ENCODE results near the gene UGT2B17. TPM values are rescaled to one million over a fixed set of nuclear protein-coding genes. Genes with fewer than 3 reads are reported as not detected.
"Not testable (repeated sequence)": the region's sequence is repeated elsewhere in the genome, so short reads cannot be mapped to it uniquely, and the experiment has no call there.

The UGT2B17 gene
- total RNA-seq, 1 experiment from 2014 or later, result not detected

DNA sequence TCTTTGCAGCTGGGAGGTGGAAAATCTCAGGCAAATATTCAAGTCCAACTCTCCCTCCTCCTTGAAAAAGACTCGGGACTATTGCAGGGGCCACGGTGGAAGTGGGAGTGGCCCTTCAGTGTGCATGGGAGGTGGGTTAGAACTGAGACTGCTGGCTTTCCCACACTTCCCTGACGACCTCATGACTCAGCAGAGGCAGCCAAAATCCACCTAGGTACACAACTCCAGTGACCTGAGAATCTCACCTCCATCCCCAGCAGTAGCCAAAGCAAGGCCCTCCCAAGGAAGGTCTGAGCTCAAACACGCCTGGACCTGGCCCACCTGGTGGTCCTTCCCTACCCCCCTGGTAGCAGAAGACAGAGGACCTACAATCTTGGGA is 6.2 kb upstream of the UGT2B17 start:
- H3K36me3 Mint-ChIP-seq (ENCODE audit: insufficient read depth, unreplicated experiment), result no peaks in the 10 kb centered on the region
- no TSS peak for BruUV-seq (replicated peaks)
- H3K9me3 Mint-ChIP-seq (ENCODE audit: low read depth, unreplicated experiment), result peaks cover 4% of the 10 kb centered on the region
- TF ChIP-seq, protein P1, sequence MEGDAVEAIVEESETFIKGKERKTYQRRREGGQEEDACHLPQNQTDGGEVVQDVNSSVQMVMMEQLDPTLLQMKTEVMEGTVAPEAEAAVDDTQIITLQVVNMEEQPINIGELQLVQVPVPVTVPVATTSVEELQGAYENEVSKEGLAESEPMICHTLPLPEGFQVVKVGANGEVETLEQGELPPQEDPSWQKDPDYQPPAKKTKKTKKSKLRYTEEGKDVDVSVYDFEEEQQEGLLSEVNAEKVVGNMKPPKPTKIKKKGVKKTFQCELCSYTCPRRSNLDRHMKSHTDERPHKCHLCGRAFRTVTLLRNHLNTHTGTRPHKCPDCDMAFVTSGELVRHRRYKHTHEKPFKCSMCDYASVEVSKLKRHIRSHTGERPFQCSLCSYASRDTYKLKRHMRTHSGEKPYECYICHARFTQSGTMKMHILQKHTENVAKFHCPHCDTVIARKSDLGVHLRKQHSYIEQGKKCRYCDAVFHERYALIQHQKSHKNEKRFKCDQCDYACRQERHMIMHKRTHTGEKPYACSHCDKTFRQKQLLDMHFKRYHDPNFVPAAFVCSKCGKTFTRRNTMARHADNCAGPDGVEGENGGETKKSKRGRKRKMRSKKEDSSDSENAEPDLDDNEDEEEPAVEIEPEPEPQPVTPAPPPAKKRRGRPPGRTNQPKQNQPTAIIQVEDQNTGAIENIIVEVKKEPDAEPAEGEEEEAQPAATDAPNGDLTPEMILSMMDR (IDR thresholded peaks at IDR 0.05; ENCODE audit: unreplicated experiment), result no peak
- intact Hi-C loops (cut with micrococcal nuclease; ENCODE audit: unreplicated experiment), result no loop called here
- no peaks in the 10 kb centered on the region for H3K4me1 Mint-ChIP-seq (ENCODE audit: low read depth, unreplicated experiment)
- DNase-seq, result no peak
- no peak overlapping the region for H3K27ac Mint-ChIP-seq (ENCODE audit: unreplicated experiment)
- CTCF ChIA-PET, result no interaction called here
- no peak overlapping the region for H3K4me3 Mint-ChIP-seq (ENCODE audit: low read depth, unreplicated experiment)
- no peaks in the 10 kb centered on the region for H3K27me3 Mint-ChIP-seq (ENCODE audit: unreplicated experiment)

DNA sequence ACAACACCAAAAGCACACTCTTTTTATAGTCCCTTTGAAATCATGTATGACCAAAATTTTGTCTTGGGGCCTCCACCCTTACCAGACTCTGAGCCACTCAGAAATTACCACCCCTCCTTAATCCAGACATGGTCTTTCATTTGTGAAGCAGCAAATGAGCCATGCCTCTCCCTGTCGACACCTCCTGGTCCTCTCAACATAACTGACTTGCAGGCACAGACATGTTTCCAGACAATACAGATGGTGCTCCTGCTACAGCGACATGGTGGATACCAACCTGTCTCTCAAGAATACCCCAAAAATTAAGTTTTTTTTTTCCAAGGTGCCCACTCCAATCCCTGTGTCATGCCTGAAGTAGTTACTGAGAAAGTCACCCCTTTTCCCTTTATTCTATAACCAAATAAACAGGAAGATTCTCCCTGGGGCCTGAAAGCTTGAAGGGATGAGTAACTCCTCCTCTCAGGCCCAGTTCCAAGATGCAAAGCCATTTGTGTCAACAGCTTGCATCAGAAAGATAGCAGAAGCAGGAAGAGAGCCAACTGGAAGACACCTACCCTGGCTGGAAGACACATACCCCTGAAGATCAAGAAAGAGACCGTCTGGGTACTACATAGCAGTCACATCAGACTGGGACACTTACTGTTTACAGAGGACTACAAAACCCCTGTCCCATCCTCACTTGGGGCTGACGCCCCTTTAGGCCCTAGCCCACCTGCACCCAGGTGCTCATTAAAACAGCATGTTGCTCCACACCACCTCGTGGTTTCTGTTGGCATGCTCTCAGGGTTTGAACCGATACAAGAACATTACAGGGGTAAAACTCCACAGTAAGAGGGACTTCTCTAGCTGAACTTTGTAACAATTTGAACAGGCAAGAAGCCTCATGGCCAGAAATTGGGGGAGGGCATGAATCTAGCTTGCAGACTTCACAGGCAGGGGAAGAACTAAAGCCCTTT is 5.5 kb upstream of the UGT2B17 start:
- Mint-ChIP-seq H3K9me3 (ENCODE audit: low read depth, unreplicated experiment) (peaks cover 4% of the 10 kb centered on the region), H3K36me3 (ENCODE audit: insufficient read depth, unreplicated experiment) (no peaks in the 10 kb centered on the region), H3K27me3 (ENCODE audit: unreplicated experiment) (no peaks in the 10 kb centered on the region), H3K27ac (ENCODE audit: unreplicated experiment) (no peak overlapping the region), H3K4me1 (ENCODE audit: low read depth, unreplicated experiment) (no peaks in the 10 kb centered on the region), H3K4me3 (ENCODE audit: low read depth, unreplicated experiment) (no peak overlapping the region)
- intact Hi-C loops (cut with micrococcal nuclease; ENCODE audit: unreplicated experiment), result no loop called here
- no peak for DNase-seq
- no TSS peak for BruUV-seq (replicated peaks)
- CTCF ChIA-PET, result no interaction called here
- TF ChIP-seq, protein P1 (IDR thresholded peaks at IDR 0.05; ENCODE audit: unreplicated experiment), result no peak

DNA sequence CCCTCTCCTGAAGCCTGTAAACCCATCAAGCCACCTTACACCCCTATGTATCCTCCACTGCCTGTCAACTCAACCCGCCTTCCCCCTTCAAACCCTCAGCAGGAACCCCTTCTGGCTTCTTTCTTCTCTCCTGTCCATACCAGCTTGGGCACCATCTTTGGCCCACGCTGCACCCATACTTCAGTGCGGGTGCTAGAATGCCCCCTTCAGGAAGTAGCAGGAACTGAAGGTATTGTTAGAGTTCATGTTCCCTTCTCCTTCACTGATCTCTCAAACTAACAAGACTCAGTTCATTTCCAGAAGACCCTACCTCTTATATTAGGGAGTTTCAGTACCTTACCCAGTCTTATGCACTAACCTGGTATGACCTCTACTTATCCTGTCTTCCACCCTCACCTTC is 1.5 kb upstream of the UGT2B17 start:
- H3K9me3 Mint-ChIP-seq (ENCODE audit: low read depth, unreplicated experiment), result no peaks in the 10 kb centered on the region
- H3K27me3 Mint-ChIP-seq (ENCODE audit: unreplicated experiment), result no peaks in the 10 kb centered on the region
- DNase-seq, result no peak
- intact Hi-C loops (cut with micrococcal nuclease; ENCODE audit: unreplicated experiment), result no loop called here
- no peaks in the 10 kb centered on the region for H3K4me1 Mint-ChIP-seq (ENCODE audit: low read depth, unreplicated experiment)
- CTCF ChIA-PET, result no interaction called here
- H3K27ac Mint-ChIP-seq (ENCODE audit: unreplicated experiment), result no peak overlapping the region
- H3K36me3 Mint-ChIP-seq (ENCODE audit: insufficient read depth, unreplicated experiment), result no peaks in the 10 kb centered on the region
- H3K4me3 Mint-ChIP-seq (ENCODE audit: low read depth, unreplicated experiment), result no peak overlapping the region
- no TSS peak for BruUV-seq (replicated peaks)
- TF ChIP-seq, protein P1 (IDR thresholded peaks at IDR 0.05; ENCODE audit: unreplicated experiment), result no peak

DNA sequence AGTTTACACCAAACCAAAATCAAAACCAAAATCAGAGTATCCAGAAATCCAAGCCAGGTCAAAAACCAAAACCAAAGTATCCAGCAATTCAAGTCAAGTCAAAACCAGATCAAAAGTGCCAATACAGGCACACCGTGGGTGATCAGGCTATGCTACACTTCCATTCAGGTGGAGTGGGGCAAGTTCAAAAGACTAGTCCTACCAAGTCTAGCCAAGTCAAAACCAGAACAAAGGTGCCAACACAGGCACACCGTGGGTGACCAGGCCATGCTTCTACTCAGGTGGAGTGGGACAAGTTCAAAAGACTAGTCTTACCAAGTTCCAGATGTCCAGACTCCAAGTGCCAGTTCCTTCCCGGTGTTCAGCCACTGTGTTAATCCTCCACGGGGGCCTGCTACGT is 486 bp downstream of the UGT2B17 start:
- not testable (repeated sequence) for H3K27me3 Mint-ChIP-seq (ENCODE audit: unreplicated experiment)

DNA sequence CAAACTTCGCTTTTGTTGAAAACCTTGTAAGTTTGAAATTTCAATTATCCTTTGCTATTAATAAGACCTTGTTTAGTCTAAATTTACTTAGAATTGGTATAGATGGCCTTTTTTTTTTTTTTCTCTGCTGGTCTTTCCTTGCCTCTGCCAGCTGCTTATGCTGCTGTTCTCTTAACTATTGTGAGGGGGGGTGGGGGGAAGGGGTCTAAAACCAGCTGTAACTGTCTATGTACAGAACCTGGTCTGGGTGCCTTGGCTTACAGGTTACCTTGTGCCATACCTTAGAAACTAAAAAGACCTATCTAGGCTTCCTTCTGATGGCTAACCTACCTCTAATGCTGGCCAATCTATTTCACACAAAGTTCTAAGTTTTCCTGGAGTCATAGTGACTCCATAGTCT is 1.0 kb downstream of the UGT2B17 start:
- intact Hi-C loops (cut with micrococcal nuclease; ENCODE audit: unreplicated experiment), result no loop called here
- TF ChIP-seq, protein P1 (IDR thresholded peaks at IDR 0.05; ENCODE audit: unreplicated experiment), result no peak
- no peaks in the 10 kb centered on the region for H3K36me3 Mint-ChIP-seq (ENCODE audit: insufficient read depth, unreplicated experiment)
- no peaks in the 10 kb centered on the region for H3K9me3 Mint-ChIP-seq (ENCODE audit: low read depth, unreplicated experiment)
- BruUV-seq (replicated peaks), result no TSS peak
- H3K4me3 Mint-ChIP-seq (ENCODE audit: low read depth, unreplicated experiment), result no peak overlapping the region
- H3K27ac Mint-ChIP-seq (ENCODE audit: unreplicated experiment), result no peak overlapping the region
- peaks cover 5% of the 10 kb centered on the region for H3K4me1 Mint-ChIP-seq (ENCODE audit: low read depth, unreplicated experiment)
- no peaks in the 10 kb centered on the region for H3K27me3 Mint-ChIP-seq (ENCODE audit: unreplicated experiment)
- CTCF ChIA-PET, result no interaction called here
- no peak for DNase-seq

More for the DNA sequence above, 486 bp downstream of the UGT2B17 start:
- H3K9me3 Mint-ChIP-seq (ENCODE audit: low read depth, unreplicated experiment); BruUV-seq (replicated peaks); H3K4me3 Mint-ChIP-seq (ENCODE audit: low read depth, unreplicated experiment); H3K27ac Mint-ChIP-seq (ENCODE audit: unreplicated experiment); H3K36me3 Mint-ChIP-seq (ENCODE audit: insufficient read depth, unreplicated experiment); DNase-seq; intact Hi-C loops (cut with micrococcal nuclease; ENCODE audit: unreplicated experiment); CTCF ChIA-PET; H3K4me1 Mint-ChIP-seq (ENCODE audit: low read depth, unreplicated experiment): not testable (repeated sequence)
